HG03442 (cell line): ENCODE measurements around the gene TNC.

Source experiments
- ATAC-seq: cut with Tn5 transposase; IDR thresholded peaks from one replicate; pipeline ENCODE4 v1.9.1; 2021; ENCODE audit warnings: mild to moderate bottlenecking, moderate library complexity; ENCODE audit not compliant: unreplicated experiment

TNC gene

DNA sequence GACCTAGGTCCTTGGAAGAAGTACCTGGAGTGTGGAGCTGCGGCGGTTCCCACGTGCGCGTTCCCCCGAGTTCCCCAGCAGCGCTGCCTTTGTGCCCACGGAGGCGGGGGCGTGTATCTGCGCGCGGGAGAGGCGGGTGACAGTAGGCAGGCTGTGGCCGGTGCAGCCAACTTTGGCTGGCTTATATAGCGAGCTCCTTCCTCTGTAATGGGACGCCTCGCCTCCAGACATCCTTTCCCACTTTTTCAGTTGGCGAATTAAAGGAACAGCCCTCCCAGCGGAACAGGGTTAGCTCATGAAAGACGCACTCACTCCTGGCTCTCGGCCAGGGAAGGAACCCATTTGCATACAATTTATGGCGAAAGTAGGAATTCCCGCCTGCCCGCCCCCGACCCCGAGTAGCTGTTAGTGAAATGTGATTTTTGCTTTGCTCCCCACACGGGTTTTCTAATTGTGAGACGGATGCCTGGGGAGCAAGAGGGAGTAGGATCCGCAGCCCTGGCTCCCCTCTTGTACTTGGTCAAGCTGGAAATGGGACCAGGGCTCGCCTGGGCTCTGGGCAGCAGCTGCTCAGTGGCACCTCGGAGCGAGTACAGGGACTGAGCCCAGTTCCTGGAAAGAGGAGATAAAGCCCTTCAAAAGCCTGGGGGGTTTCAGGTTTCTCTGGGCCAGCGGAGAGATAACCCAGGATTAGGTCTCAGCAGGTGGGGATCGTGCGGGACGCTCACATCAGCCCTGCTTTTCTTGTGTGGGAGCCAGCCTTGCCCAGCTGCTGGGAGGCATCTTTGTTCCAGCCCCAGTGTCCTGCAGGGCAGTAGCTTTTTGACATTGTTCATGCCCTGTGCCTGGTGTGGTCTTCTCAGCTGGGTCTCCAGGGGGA is at the start of gene TNC:
TNC (minus strand) TSS at position 159 of the 880 bp plus-strand sequence. CDS start 27,139 bp downstream, outside the sequence.
- ATAC-seq = no peak

DNA sequence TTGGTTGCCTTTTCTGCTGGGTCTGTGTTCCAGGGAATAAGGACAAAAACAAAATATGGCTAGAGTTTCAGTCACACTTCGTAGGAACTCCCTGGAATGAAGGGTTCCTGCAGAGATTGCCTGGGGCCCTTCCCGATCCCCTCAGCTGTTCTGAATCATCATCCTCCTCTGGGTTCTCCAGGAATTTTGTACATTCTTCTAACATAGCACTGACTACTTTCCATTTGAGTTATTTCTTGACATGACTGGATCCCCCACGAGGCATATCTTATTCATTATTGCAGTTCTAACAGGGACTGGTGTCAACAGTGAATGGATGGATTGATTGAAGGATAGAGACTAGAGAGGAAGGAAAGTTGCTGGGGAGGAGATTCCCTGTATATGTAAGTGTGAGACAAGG is 49.2 kb upstream of the TNC start:
- ATAC-seq = no peak

DNA sequence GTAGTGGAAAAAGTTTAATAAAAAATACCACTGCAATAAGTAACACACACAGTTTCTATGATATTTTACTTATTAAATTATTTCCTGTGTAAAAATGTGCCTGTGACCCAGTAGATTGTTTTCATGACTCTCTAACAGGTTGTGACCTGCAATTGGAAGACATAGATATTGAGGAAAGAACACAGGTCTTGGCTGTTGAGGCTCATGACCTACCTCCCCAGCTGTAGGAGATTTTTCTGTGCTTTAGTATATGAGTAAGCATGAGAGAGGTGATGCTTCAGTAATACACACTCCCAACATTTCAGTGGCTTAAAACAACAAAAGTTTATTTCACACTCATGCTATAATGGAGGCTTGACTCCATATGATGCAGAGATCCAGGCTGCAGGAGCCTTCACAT is 47.3 kb upstream of the TNC start:
- ATAC-seq = no peak

DNA sequence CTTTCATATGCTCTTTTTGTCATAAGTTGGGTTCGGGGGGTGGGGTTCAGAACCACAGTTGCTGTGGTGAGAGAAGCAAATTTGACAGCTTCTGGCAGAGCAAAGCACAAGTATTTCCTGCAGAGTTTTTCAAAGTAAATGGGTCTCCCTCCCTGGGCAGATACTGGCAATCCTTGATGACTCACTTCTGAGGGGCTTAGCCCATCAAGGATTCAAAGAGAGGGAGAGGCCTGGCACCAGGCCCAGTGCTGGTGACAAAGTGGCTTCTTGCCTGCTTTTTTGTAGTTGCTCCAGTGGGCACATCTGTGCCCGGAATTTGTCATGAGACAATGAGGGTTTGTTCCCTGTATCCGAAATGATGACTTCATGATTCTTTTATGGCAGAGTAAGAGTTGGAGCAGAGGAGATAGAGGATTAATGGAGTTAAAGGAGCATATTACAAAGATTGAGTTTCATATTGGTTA is 46.6 kb upstream of the TNC start:
- no peak for ATAC-seq

DNA sequence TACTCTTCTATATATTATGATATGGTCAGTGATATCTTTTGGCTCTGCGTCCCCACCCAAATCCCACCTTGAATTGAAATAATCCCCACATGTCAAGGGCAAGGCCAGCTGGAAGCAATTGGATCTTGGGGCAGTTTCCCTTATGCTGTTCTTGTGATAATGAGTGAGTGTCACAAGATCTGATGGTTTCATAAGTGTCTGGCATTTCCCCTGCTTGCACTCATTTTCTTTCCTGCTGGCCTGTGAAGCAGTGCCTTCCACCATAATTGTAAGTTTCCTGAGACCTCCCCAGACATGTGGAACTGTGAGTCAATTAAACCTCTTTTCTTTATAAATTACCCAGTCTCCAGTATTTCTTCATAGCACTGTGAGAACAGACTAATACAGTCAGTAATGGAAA is 45.0 kb upstream of the TNC start:
- no peak for ATAC-seq

DNA sequence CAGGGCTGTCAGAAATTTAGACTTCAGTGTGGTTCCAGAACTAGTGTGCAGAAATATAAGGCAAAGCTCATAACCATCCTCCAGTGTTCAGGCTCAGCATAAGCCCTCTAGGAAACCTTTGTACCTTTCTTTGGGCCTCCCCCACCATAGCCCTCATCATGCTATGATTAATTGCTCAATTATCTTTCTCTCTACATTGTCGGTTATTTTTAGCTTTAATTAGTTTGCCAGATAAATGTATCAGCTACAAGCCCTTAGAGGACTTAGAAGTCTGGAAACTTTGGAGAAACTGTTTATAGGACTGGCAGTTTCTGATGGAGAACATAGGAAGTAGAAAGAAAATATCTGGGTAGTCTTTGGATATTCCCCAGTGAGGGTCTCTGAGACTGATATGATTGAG is 43.5 kb upstream of the TNC start:
- ATAC-seq = no peak

DNA sequence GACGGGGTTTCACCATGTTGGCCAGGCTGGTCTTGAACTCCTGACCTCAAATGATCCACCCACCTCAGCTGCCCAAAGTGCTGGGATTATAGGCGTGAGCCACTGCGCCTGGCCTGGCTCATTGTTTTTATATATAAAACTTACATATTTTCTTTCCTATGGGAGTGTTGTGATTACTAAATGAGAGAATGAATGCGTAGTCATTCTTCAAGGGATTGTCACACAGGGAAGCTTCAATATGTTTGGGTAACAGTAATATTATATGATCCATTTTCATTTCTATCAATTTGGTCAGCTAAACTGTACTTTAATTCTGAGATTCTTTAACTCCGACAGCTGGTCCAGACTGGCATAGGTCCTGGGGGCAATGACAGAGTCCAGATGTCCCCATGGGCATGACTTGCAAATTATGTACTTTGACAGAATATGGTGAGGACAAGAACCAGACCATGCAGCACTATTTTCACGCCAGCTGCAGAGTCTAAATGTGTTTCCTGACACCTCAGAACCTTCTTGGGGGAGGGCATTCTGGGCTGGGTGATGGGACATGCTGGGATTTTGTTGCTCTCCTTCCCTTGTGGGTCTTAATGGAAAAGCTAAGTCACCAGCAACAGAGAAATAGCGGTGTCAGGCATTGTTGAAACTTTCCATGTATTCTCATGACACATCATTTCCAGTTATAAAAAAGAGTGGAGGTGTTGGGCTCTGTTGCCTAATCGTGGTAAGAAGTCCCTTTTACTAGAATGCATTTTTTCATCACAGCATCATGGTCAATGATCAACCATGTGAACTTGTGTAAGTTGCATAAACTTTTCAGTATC is 40.9 kb upstream of the TNC start:
- no peak for ATAC-seq

DNA sequence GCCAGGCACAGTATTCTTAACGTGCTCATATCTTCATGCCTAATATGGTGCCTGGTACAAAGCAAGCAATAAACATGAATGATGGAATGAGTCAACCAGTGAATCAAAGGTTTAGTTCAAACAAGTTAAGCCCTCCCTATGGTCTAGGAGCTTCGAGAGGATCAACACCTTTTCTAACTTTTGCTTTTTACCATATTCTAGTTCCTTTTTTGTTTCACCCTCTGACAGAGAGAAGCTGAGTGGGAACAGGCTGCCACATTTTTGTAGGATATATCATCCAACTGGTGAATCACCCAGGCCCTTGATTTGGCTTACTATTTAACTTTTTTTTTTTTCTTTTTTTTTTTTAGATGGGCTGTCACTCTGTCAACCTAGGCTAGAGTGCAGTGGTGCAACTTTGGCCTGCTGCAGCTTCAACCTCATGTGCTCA is 39.3 kb upstream of the TNC start:
- no peak for ATAC-seq

DNA sequence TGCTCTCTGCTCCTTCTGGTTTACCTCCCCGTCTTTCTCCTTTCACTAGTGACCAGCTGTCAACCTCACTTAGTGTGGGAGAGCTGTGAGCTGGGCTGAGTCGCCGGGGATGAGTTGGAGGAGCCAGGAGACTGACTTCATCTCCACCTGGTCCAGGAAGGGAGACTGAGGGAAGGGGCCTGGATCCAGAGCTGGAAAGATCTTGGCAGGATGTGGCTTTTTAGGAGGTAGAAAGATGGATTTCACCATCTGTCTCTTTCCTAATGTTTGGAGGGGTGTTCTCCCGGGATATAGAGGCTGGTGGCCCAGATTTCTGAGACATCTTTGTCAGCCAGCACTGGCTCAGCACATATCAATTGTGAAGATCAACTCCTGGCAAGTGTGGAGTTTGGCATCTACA is 37.1 kb upstream of the TNC start:
- no peak for ATAC-seq

DNA sequence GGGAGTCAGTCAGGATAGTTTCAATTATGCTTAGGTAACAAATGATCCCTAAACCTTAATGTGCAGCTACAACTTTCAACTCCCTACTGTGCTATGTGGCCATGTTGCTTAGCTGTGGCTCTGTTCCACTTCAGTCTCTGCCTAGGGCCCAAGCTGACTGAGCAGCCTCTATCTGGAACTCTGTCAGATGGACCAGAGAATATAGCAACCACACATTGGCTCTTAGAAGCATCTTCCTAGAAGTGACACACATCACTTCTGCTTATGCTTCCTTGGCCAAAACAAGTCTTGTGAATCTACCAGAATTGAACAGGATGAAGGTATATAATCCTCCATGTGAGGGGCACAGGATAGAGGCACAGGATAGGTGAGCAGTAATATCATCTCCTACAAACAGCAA is 36.7 kb upstream of the TNC start:
- ATAC-seq = no peak

DNA sequence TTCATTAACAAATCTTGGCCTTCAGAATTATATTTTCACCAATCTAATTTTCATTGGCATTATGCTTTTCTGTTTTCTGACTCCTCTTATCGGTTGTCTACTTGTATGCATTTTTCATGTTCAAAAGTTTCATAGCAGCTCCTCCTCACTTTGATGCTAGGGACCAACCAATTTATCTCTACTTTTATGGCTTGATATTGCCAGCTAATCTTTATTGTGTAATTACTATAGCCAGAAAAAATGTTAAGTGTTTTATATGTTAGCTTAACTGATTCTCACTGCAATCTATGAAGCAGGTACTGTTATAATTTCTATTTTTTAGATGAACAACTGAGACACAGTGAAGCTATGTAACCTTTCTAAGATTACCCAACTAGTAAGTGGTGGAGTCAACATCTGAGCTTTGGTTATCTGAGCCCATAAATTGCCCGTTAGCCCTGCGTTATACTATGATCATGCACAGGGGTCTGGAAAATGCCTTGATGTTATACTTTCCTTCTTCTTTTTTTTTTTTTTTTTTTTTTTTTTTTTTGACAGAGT is 34.4 kb upstream of the TNC start:
- ATAC-seq = no peak

DNA sequence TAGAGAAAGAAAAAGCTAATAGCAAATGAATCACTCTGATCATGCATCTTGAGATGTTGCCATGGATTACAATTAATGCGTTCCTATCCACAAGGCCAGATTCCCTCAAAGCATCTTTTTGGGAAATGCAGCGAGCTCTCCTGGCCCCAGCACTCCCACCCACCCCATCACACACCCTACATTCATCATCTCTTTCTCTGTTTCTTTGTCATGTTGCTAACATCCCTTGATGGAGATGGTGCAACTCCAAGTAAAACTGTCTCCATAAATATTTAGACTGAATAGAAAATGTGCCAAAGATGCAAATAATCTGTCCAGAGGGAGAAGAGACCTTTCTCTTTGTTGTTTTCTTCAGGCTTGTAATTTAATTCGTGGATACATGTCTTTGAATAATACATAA is 30.8 kb upstream of the TNC start:
- ATAC-seq = no peak

DNA sequence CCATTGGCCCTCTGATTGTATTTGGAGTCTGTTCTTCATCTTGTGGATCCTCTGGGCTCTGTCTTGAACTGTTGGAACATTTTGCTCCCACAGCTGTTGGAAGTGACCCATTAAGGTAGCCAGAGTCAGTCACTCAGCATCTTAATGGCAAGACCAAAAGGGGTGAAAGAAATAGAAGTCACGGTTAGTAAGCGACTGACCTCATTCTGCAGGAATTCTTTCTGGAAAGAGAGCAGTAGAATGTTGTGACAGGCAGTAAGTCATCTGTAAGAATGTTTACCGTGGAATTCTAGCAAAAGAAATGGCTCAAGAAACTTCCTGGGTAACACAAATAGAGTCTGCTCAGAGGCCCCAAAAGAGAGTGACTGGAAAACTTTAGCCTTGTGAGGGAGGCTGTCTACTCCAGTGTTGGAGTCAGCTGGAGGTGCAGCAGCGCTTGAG is 28.6 kb upstream of the TNC start:
- ATAC-seq = no peak

DNA sequence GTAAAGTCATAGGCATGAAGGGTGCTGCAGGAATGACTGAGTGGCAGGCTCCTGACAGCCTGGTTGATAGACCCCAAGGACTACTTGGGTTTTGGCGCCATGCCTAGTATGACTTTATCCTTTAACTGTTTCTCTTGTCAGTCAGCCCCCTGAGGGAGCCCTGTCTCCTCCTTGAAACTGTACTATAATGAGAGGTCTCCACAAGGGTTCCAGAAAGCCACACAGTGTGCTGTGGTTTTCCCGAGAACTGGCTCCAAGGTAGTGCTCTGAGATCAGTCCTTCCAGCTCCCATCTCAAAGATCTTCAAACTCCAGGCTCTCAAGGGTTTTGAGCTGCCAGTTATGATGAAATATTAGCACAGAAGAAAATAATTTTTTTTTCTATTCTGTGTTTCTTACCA is 26.7 kb upstream of the TNC start:
- no peak for ATAC-seq

DNA sequence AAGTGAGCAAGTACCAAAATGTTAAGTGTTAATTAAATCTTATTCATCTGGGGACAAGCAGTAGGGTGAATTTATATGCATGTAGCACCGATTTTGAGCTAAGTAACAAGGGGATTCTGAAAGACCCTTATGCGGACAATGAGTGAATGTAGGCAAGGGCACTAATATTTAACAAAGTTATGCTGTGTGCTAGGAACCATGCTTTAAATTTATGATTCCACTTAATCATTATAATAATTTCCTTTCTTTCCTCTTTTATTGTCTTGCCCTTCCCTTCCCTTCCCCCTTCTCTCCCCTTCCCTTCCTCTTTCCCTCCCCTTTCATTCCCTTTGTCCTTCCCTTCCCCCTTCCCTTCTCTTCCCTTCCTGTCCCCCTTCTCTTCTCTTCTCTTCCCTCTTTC is 25.7 kb upstream of the TNC start:
- no peak for ATAC-seq

DNA sequence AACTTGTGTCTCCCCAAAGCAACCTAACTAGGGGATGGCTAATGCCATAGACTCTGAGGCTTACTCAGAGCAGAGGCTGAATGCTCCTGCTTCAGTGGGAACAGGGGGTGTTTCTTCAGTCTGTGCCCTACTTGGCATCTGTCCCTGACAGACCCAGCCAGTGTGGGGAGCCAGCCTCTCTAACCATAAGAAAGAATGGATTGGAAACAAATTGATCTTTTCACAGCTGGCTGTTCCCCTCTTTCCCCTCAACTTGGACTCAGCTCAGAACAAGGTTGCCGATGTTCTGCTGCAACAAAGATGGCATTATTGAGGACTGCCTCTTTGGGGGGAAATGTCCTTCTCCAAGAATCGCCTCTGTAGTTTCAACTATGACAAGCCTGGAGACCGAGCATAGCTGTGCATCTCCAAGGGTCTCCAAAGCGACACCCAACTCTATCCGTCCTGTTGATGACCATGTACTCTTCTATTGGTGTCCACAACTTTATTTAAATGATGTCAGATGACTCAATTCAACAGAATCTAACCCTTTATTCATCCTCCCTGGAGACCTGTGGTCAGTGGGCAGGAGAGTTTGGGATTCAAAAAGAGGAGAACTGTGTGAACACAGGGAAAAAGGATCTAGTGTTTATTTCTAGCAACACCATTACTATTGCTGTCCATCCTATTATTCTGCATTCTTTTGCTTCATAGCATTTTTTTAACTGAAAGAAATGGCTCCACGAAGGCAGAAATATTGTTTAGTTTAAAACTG is 24.7 kb upstream of the TNC start:
- no peak for ATAC-seq

DNA sequence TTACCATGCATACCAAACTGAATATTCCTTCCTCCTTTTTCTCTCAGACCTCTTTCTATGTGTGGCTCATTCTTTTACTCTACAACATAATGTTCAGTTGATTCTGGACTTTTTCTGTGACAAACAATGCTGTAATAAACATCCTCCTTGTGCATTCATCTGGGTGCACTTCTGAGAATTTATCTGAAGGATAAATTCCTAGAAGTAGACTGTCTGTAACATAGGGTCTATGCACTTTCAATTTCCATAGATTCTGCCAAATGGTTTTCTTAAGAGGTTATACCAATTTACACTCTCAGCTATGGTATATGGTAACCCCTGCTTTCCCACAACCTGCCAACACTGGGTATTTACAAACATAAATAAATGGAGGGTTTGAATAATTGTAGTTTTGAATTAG is 24.1 kb upstream of the TNC start:
- no peak for ATAC-seq

DNA sequence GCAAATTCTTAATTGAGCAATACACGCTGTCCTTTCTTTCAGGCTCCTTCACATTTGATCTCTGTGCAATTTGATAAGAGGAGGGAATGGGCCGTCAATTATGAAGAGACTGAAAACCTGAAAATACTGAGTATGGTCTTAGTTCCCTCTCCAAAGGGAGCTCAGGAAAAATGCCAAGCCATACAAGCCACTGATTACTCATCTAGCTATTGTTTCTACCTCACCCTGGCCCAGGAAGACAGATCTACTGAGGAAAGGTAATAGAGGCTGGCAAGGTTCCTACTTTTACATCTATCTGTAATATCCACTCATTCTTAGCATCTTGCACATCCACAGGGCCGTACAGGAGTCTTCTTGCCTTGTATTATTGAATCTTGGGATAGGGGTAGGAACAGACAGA is 23.7 kb upstream of the TNC start:
- ATAC-seq = no peak

DNA sequence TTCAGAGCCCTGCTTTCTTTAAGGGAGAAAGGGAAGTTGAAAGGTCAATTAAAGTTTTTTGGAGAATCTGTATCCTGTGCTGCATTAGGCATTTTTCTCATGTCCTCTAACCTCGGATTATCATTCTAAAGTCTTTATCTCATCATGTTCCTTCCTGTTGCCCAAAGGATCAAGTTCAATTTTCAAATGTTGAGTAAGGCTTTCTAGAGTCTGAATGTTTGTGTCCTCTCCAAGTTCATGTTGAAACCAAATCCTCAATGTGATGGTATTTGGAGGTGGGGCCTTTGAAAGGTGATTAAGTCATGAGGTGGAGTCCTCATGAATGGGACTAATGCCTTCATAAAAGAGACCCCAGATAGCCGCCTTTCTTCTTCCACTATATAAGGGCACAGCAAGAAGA is 20.2 kb upstream of the TNC start:
- ATAC-seq = no peak

DNA sequence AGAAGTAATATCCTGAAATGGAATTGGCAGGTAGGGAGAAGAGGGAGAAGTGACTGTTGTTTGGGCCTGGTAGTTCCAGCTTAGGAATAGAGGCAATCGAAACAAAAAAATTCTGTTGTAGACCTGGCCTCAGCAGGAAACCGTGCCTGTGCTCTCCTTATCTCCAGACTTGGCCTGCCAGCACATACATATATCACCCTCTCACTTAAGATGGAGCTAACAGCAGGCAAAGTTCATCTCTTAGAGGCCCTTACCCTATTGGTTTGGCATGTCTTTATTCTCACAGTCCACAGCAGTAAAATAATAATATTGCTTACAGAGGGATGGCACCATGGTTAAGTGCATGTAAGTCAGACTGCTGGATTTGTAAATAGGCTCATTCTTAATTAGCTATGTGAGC is 19.6 kb upstream of the TNC start:
- no peak for ATAC-seq
